Ammon's horn (tissue), 1 donor: Measurements from ENCODE around the gene KIZ.

Experiments used
- DNase-seq: peaks from one replicate; pipeline ENCODE4 v3.0.0-alpha.2; 2016; ENCODE audit warnings: low spot score

KIZ gene

GRCh38 chr20:21266191-21266536, 140.3 kb downstream of the KIZ start:
- no peak for DNase-seq

- no peak for DNase-seq
These were observed 143.9 kb downstream of the KIZ start for GRCh38 chr20:21269772-21270171.

- peak; percentile 22 for DNase-seq
These were observed 144.9 kb downstream of the KIZ start for GRCh38 chr20:21270806-21271205.

- no peak for DNase-seq
These were observed 146.4 kb downstream of the KIZ start for GRCh38 chr20:21272279-21272678.

- DNase-seq: no peak
These were observed 146.8 kb downstream of the KIZ start for GRCh38 chr20:21272679-21273078.

- no peak for DNase-seq
These were observed 148.0 kb downstream of the KIZ start for GRCh38 chr20:21273755-21274386.

- DNase-seq: no peak
These were observed 152.9 kb downstream of the KIZ start for GRCh38 chr20:21278829-21279228.

GRCh38 chr20:21279706-21280521, 154.0 kb downstream of the KIZ start:
- no peak for DNase-seq

- DNase-seq: peak; percentile 63
These were observed 154.7 kb downstream of the KIZ start for GRCh38 chr20:21280522-21281016.

GRCh38 chr20:21286775-21287174, 160.9 kb downstream of the KIZ start:
- DNase-seq: no peak

GRCh38 chr20:21288587-21289370, 162.9 kb downstream of the KIZ start:
- no peak for DNase-seq

GRCh38 chr20:21289651-21290050, 163.8 kb downstream of the KIZ start:
- DNase-seq: no peak

GRCh38 chr20:21291026-21291425, 165.1 kb downstream of the KIZ start:
- DNase-seq: no peak

- no peak for DNase-seq
These were observed 168.9 kb downstream of the KIZ start for GRCh38 chr20:21294755-21295154.
